GM23338 (cell line): ENCODE data around the gene MEGF6.

Experiments used
- CREB1 ChIP-seq: fragments of 250-450 bp; sonication (Bioruptor Pico); IDR thresholded peaks from 2 replicates; pipeline ENCODE4 v1.5.0; 2020; ENCODE audit warnings: low read depth, mild to moderate bottlenecking, moderate library complexity
- EZH2 ChIP-seq: fragments of 200-600 bp; sonication (generic); IDR thresholded peaks from one replicate; pipeline ENCODE4 v1.8.0; 2017; ENCODE audit warnings: antibody characterized with exemption, mild to moderate bottlenecking, low read depth; ENCODE audit not compliant: unreplicated experiment
- EZH2phosphoT487 ChIP-seq: fragments of 200-600 bp; sonication (generic); IDR thresholded peaks from one replicate; pipeline ENCODE4 v1.8.1; 2018; ENCODE audit warnings: antibody characterized with exemption; ENCODE audit not compliant: unreplicated experiment
- JUNB ChIP-seq: IDR thresholded peaks from one replicate; pipeline ENCODE4 v1.6.1; 2016; ENCODE audit warnings: antibody characterized with exemption; ENCODE audit not compliant: unreplicated experiment
- NANOG ChIP-seq: IDR thresholded peaks from 2 replicates; pipeline ENCODE4 v1.6.1; 2016; ENCODE audit warnings: antibody characterized with exemption, borderline replicate concordance
- POLR2AphosphoS5 ChIP-seq: IDR thresholded peaks from 2 replicates; pipeline ENCODE4 v1.6.1; 2016; ENCODE audit warnings: antibody characterized with exemption, low read depth
- ZNF331 ChIP-seq: fragments of 250-450 bp; sonication (Bioruptor Pico); IDR thresholded peaks from 2 replicates; pipeline ENCODE4 v1.5.0; 2020; ENCODE audit warnings: low read depth, mild to moderate bottlenecking, moderate library complexity
- TF ChIP-seq, protein P1 (sequence below): IDR thresholded peaks from one replicate; pipeline ENCODE4 v1.6.1; 2018; ENCODE audit warnings: antibody characterized with exemption; ENCODE audit not compliant: unreplicated experiment
- TF ChIP-seq, protein P2 (sequence below), 2 experiments: fragments of 200-600 bp in 1 of 2; sonication (generic) in 1 of 2; conservative IDR thresholded peaks; 2 replicates each; pipeline versions ENCODE4 v1.5.1 to v1.6.1; 2016 to 2017; ENCODE audit warnings: antibody characterized with exemption in 2 of 2, low read depth in 2 of 2, mild to moderate bottlenecking in 2 of 2, moderate library complexity in 1 of 2
- TF ChIP-seq, protein P3 (sequence below): fragments of 250-450 bp; sonication (Bioruptor Pico); IDR thresholded peaks from 2 replicates; pipeline ENCODE4 v1.5.0; 2020; ENCODE audit warnings: mild to moderate bottlenecking, moderate library complexity

DNA sequence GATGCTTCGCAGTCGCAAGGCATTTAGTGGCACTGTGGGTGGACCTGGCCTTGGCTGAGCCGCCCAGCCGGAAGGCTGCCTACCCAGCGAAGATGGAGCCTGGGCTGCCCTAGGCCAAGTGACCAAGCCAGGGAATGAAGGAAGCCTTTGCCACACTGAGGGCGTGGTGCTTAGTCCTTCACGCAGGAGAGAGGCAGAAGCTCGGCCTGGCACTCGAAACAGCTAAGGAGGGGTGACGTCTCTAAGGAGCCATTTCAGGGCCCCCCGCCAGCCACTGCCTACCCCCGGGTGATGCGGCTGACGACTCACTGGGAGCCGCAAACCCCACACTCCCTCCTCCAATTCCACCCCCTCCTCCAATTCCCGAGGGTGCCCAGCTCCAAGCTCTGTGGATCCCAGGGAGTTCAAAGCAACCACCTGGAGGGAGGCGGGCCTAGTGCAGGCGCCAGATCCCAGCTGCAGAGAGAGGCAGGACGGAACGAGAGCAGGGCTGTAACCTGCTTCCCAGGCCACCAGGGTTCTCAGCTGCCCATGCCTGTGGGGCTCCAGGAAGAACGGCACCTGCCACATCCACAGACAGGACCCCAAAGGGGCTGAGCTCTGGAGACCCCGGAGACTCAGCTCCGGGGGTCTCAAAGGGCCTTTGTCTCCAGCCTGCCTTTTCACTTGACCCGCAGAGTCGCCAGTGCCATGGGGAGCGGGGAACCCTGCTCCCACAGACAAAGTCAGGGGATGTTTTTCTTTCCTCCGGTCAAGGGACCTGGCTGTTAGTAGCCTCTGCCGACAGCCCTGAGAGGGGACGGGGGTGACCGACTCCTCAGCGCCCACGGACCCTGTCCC is 81.0 kb downstream of the MEGF6 start:
- TF ChIP-seq EZH2phosphoT487 (no peak), EZH2 (no peak), NANOG (no peak), JUNB (no peak), ZNF331 (CRISPR knock-in tag) (no peak), POLR2AphosphoS5 (no peak), CREB1 (CRISPR knock-in tag) (no peak)
- TF ChIP-seq, protein P1, sequence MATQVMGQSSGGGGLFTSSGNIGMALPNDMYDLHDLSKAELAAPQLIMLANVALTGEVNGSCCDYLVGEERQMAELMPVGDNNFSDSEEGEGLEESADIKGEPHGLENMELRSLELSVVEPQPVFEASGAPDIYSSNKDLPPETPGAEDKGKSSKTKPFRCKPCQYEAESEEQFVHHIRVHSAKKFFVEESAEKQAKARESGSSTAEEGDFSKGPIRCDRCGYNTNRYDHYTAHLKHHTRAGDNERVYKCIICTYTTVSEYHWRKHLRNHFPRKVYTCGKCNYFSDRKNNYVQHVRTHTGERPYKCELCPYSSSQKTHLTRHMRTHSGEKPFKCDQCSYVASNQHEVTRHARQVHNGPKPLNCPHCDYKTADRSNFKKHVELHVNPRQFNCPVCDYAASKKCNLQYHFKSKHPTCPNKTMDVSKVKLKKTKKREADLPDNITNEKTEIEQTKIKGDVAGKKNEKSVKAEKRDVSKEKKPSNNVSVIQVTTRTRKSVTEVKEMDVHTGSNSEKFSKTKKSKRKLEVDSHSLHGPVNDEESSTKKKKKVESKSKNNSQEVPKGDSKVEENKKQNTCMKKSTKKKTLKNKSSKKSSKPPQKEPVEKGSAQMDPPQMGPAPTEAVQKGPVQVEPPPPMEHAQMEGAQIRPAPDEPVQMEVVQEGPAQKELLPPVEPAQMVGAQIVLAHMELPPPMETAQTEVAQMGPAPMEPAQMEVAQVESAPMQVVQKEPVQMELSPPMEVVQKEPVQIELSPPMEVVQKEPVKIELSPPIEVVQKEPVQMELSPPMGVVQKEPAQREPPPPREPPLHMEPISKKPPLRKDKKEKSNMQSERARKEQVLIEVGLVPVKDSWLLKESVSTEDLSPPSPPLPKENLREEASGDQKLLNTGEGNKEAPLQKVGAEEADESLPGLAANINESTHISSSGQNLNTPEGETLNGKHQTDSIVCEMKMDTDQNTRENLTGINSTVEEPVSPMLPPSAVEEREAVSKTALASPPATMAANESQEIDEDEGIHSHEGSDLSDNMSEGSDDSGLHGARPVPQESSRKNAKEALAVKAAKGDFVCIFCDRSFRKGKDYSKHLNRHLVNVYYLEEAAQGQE, result no peak
- TF ChIP-seq, protein P2, sequence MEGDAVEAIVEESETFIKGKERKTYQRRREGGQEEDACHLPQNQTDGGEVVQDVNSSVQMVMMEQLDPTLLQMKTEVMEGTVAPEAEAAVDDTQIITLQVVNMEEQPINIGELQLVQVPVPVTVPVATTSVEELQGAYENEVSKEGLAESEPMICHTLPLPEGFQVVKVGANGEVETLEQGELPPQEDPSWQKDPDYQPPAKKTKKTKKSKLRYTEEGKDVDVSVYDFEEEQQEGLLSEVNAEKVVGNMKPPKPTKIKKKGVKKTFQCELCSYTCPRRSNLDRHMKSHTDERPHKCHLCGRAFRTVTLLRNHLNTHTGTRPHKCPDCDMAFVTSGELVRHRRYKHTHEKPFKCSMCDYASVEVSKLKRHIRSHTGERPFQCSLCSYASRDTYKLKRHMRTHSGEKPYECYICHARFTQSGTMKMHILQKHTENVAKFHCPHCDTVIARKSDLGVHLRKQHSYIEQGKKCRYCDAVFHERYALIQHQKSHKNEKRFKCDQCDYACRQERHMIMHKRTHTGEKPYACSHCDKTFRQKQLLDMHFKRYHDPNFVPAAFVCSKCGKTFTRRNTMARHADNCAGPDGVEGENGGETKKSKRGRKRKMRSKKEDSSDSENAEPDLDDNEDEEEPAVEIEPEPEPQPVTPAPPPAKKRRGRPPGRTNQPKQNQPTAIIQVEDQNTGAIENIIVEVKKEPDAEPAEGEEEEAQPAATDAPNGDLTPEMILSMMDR (conservative IDR thresholded peaks at IDR 0.05; ENCODE audit: low read depth in 2 of 2), result no peak
- TF ChIP-seq, protein P3, sequence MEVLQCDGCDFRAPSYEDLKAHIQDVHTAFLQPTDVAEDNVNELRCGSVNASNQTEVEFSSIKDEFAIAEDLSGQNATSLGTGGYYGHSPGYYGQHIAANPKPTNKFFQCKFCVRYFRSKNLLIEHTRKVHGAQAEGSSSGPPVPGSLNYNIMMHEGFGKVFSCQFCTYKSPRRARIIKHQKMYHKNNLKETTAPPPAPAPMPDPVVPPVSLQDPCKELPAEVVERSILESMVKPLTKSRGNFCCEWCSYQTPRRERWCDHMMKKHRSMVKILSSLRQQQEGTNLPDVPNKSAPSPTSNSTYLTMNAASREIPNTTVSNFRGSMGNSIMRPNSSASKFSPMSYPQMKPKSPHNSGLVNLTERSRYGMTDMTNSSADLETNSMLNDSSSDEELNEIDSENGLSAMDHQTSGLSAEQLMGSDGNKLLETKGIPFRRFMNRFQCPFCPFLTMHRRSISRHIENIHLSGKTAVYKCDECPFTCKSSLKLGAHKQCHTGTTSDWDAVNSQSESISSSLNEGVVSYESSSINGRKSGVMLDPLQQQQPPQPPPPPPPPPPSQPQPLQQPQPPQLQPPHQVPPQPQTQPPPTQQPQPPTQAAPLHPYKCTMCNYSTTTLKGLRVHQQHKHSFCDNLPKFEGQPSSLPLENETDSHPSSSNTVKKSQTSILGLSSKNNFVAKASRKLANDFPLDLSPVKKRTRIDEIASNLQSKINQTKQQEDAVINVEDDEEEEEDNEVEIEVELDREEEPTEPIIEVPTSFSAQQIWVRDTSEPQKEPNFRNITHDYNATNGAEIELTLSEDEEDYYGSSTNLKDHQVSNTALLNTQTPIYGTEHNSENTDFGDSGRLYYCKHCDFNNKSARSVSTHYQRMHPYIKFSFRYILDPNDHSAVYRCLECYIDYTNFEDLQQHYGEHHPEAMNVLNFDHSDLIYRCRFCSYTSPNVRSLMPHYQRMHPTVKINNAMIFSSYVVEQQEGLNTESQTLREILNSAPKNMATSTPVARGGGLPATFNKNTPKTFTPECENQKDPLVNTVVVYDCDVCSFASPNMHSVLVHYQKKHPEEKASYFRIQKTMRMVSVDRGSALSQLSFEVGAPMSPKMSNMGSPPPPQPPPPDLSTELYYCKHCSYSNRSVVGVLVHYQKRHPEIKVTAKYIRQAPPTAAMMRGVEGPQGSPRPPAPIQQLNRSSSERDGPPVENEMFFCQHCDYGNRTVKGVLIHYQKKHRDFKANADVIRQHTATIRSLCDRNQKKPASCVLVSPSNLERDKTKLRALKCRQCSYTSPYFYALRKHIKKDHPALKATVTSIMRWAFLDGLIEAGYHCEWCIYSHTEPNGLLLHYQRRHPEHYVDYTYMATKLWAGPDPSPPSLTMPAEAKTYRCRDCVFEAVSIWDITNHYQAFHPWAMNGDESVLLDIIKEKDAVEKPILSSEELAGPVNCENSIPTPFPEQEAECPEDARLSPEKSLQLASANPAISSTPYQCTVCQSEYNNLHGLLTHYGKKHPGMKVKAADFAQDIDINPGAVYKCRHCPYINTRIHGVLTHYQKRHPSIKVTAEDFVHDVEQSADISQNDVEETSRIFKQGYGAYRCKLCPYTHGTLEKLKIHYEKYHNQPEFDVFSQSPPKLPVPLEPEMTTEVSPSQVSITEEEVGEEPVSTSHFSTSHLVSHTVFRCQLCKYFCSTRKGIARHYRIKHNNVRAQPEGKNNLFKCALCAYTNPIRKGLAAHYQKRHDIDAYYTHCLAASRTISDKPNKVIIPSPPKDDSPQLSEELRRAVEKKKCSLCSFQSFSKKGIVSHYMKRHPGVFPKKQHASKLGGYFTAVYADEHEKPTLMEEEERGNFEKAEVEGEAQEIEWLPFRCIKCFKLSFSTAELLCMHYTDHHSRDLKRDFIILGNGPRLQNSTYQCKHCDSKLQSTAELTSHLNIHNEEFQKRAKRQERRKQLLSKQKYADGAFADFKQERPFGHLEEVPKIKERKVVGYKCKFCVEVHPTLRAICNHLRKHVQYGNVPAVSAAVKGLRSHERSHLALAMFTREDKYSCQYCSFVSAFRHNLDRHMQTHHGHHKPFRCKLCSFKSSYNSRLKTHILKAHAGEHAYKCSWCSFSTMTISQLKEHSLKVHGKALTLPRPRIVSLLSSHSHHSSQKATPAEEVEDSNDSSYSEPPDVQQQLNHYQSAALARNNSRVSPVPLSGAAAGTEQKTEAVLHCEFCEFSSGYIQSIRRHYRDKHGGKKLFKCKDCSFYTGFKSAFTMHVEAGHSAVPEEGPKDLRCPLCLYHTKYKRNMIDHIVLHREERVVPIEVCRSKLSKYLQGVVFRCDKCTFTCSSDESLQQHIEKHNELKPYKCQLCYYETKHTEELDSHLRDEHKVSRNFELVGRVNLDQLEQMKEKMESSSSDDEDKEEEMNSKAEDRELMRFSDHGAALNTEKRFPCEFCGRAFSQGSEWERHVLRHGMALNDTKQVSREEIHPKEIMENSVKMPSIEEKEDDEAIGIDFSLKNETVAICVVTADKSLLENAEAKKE (CRISPR knock-in tag), result no peak
